IPS-18a (cell line): ENCODE measurements around the gene HMOX1.
"Not testable (repeated sequence)": the region's sequence is repeated elsewhere in the genome, so short reads cannot be mapped to it uniquely, and the experiment has no call there.

Experiments used
- H3K27ac ChIP-seq: one replicate; pipeline ENCODE4 v1.5.1; 2013; ENCODE audit warnings: low read length
- H3K27me3 ChIP-seq: one replicate; pipeline ENCODE4 v1.6.1; 2013; ENCODE audit warnings: mild to moderate bottlenecking, low read length; ENCODE audit not compliant: control insufficient read depth, insufficient read depth
- H3K36me3 ChIP-seq: one replicate; pipeline ENCODE4 v1.6.1; 2013; ENCODE audit warnings: low read depth, low read length; ENCODE audit not compliant: control insufficient read depth
- H3K4me1 ChIP-seq: one replicate; pipeline ENCODE4 v1.6.1; 2013; ENCODE audit warnings: low read depth, low read length; ENCODE audit not compliant: control insufficient read depth
- H3K4me3 ChIP-seq: one replicate; pipeline ENCODE4 v1.5.1; 2013; ENCODE audit warnings: low read length
- H3K9ac ChIP-seq: one replicate; pipeline ENCODE4 v1.6.1; 2013; ENCODE audit warnings: mild to moderate bottlenecking, low read length, moderate library complexity
- H3K9me3 ChIP-seq: one replicate; pipeline ENCODE4 v1.6.1; 2013; ENCODE audit warnings: low read depth, low read length; ENCODE audit not compliant: control insufficient read depth

HMOX1 gene

GRCh38 chr22:35386670-35387288, 5.9 kb downstream of the HMOX1 start:
- Histone ChIP-seq H3K4me3 (no peak overlapping the region), H3K27ac (no peak overlapping the region), H3K4me1 (no peaks in the 10 kb centered on the region), H3K27me3 (peaks cover 2% of the 10 kb centered on the region), H3K9me3 (no peaks in the 10 kb centered on the region), H3K9ac (no peak overlapping the region), H3K36me3 (peaks cover 6% of the 10 kb centered on the region)

GRCh38 chr22:35390933-35391332, 10.0 kb downstream of the HMOX1 start:
- H3K27me3 ChIP-seq = no peaks in the 10 kb centered on the region
- peaks cover 11% of the 10 kb centered on the region for H3K36me3 ChIP-seq
- H3K4me1 ChIP-seq = no peaks in the 10 kb centered on the region
- H3K4me3 ChIP-seq = no peak overlapping the region
- H3K9me3 ChIP-seq = no peaks in the 10 kb centered on the region
- H3K27ac ChIP-seq = no peak overlapping the region
- H3K9ac ChIP-seq = no peak overlapping the region

- Histone ChIP-seq H3K4me1 (peaks cover 4% of the 10 kb centered on the region), H3K9me3 (no peaks in the 10 kb centered on the region), H3K27me3 (no peaks in the 10 kb centered on the region), H3K36me3 (peaks cover 7% of the 10 kb centered on the region), H3K27ac (no peak overlapping the region), H3K9ac (no peak overlapping the region), H3K4me3 (no peak overlapping the region)
Measured at GRCh38 chr22:35392357-35392756, 11.5 kb downstream of the HMOX1 start.

GRCh38 chr22:35393116-35394010, 12.5 kb downstream of the HMOX1 start:
- no peak overlapping the region for H3K9ac ChIP-seq
- H3K27ac ChIP-seq = no peak overlapping the region
- peaks cover 4% of the 10 kb centered on the region for H3K4me1 ChIP-seq
- H3K9me3 ChIP-seq = no peaks in the 10 kb centered on the region
- peaks cover 5% of the 10 kb centered on the region for H3K36me3 ChIP-seq
- H3K27me3 ChIP-seq = no peaks in the 10 kb centered on the region
- H3K4me3 ChIP-seq = no peak overlapping the region

GRCh38 chr22:35394011-35394312, 13.1 kb downstream of the HMOX1 start:
- Histone ChIP-seq H3K4me1 (peaks cover 4% of the 10 kb centered on the region), H3K27ac (no peak overlapping the region), H3K27me3 (no peaks in the 10 kb centered on the region), H3K4me3 (no peak overlapping the region), H3K9me3 (no peaks in the 10 kb centered on the region), H3K9ac (no peak overlapping the region), H3K36me3 (peaks cover 5% of the 10 kb centered on the region)

GRCh38 chr22:35394810-35395563, 14.1 kb downstream of the HMOX1 start:
- Histone ChIP-seq H3K9me3 (no peaks in the 10 kb centered on the region), H3K27me3 (no peaks in the 10 kb centered on the region), H3K4me1 (peaks cover 8% of the 10 kb centered on the region), H3K27ac (no peak overlapping the region), H3K9ac (no peak overlapping the region), H3K36me3 (peaks cover 5% of the 10 kb centered on the region), H3K4me3 (no peak overlapping the region)

- H3K9me3 ChIP-seq, H3K4me1 ChIP-seq, H3K4me3 ChIP-seq, H3K27ac ChIP-seq, H3K27me3 ChIP-seq: not testable (repeated sequence)
- Histone ChIP-seq H3K9ac (peak overlapping the region; percentile 43), H3K36me3 (peaks cover 14% of the 10 kb centered on the region)
Measured at GRCh38 chr22:35396622-35397021, 15.7 kb downstream of the HMOX1 start.

- Histone ChIP-seq H3K27me3 (no peaks in the 10 kb centered on the region), H3K4me3 (no peak overlapping the region), H3K4me1 (peaks cover 8% of the 10 kb centered on the region), H3K9ac (no peak overlapping the region), H3K36me3 (peaks cover 19% of the 10 kb centered on the region), H3K27ac (no peak overlapping the region), H3K9me3 (no peaks in the 10 kb centered on the region)
Measured at GRCh38 chr22:35397095-35397904, 16.4 kb downstream of the HMOX1 start.

GRCh38 chr22:35398591-35398973, 17.7 kb downstream of the HMOX1 start:
- Histone ChIP-seq H3K4me3 (no peak overlapping the region), H3K27ac (no peak overlapping the region)

GRCh38 chr22:35399114-35399677, 18.3 kb downstream of the HMOX1 start:
- peaks cover 8% of the 10 kb centered on the region for H3K4me1 ChIP-seq
- peak overlapping the region; percentile 98 for H3K27ac ChIP-seq
- no peaks in the 10 kb centered on the region for H3K9me3 ChIP-seq
- peak overlapping the region; percentile 91 for H3K4me3 ChIP-seq
- peaks cover 32% of the 10 kb centered on the region for H3K36me3 ChIP-seq
- no peaks in the 10 kb centered on the region for H3K27me3 ChIP-seq
- peak overlapping the region; percentile 99 for H3K9ac ChIP-seq

More at GRCh38 chr22:35398591-35398973, 17.7 kb downstream of the HMOX1 start:
- peaks cover 30% of the 10 kb centered on the region for H3K36me3 ChIP-seq
- H3K9ac ChIP-seq = no peak overlapping the region
- no peaks in the 10 kb centered on the region for H3K27me3 ChIP-seq
- peaks cover 8% of the 10 kb centered on the region for H3K4me1 ChIP-seq
- H3K9me3 ChIP-seq = no peaks in the 10 kb centered on the region
